Lower leg skin (tissue), 4 donors: Measurements from ENCODE around the gene CAGE1. TPM values are rescaled to one million over a fixed set of nuclear protein-coding genes. Genes with fewer than 3 reads are reported as not detected.

ENCODE experiments used
- DNase-seq, 2 donors: peaks; one replicate each; pipeline ENCODE4 v3.0.0-alpha.2; 2019; ENCODE audit warnings: low spot score in 2 of 2
- H3K4me3 ChIP-seq: fragments of 200-600 bp; sonication (generic); 2 replicates; pipeline ENCODE4 v1.5.1; 2017; ENCODE audit warnings: mild to moderate bottlenecking, low read depth; ENCODE audit not compliant: poor library complexity, severe bottlenecking
- POLR2A ChIP-seq, 2 donors: fragments of 450-650 bp; IDR thresholded peaks; one replicate each; pipeline ENCODE4 v1.6.1; 2016 to 2017; ENCODE audit warnings: antibody characterized with exemption in 2 of 2, mild to moderate bottlenecking in 1 of 2, moderate library complexity in 1 of 2
- WGBS, 2 donors: methylation state at CpG; one replicate each; pipeline ENCODE4 v1.1.5; 2018; 5-methylcytosine and 5-hydroxymethylcytosine counted together
- intact Hi-C: fragments of 100-400 bp; cut with DNase I; formaldehyde crosslinking; loops from one replicate; pipeline ENCODE4 v1.15.0; 2023; ENCODE audit warnings: low total_unique reads
- total RNA-seq, 4 donors: library from RNA; depleted of rRNA; stranded (reverse); fragments of >200 nt; gene quantifications; one replicate each; pipeline ENCODE4 v1.1.0, GENCODE V29; 2016
- TF ChIP-seq, protein P1 (sequence below), 3 donors: fragments of 450-650 bp; IDR thresholded peaks; one replicate each; pipeline ENCODE4 v1.5.1; 2016; ENCODE audit warnings: antibody characterized with exemption in 3 of 3, mild to moderate bottlenecking in 3 of 3, moderate library complexity in 2 of 3

The CAGE1 gene
- total RNA-seq, 4 donors from 2014 or later = not detected

- no peak overlapping the region for H3K4me3 ChIP-seq
- intact Hi-C loops = no loop called here
- TF ChIP-seq, protein P1, sequence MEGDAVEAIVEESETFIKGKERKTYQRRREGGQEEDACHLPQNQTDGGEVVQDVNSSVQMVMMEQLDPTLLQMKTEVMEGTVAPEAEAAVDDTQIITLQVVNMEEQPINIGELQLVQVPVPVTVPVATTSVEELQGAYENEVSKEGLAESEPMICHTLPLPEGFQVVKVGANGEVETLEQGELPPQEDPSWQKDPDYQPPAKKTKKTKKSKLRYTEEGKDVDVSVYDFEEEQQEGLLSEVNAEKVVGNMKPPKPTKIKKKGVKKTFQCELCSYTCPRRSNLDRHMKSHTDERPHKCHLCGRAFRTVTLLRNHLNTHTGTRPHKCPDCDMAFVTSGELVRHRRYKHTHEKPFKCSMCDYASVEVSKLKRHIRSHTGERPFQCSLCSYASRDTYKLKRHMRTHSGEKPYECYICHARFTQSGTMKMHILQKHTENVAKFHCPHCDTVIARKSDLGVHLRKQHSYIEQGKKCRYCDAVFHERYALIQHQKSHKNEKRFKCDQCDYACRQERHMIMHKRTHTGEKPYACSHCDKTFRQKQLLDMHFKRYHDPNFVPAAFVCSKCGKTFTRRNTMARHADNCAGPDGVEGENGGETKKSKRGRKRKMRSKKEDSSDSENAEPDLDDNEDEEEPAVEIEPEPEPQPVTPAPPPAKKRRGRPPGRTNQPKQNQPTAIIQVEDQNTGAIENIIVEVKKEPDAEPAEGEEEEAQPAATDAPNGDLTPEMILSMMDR (IDR thresholded peaks at IDR 0.05) = no peak
- no peak for TF ChIP-seq POLR2A (IDR thresholded peaks at IDR 0.05)
- no peak for DNase-seq
- 72 to 83% methylated on average over 4 of the region's 4 CpGs for WGBS, 2 donors
Measured at GRCh38 chr6:7391151-7391550, 1.6 kb upstream of the CAGE1 start.

DNA sequence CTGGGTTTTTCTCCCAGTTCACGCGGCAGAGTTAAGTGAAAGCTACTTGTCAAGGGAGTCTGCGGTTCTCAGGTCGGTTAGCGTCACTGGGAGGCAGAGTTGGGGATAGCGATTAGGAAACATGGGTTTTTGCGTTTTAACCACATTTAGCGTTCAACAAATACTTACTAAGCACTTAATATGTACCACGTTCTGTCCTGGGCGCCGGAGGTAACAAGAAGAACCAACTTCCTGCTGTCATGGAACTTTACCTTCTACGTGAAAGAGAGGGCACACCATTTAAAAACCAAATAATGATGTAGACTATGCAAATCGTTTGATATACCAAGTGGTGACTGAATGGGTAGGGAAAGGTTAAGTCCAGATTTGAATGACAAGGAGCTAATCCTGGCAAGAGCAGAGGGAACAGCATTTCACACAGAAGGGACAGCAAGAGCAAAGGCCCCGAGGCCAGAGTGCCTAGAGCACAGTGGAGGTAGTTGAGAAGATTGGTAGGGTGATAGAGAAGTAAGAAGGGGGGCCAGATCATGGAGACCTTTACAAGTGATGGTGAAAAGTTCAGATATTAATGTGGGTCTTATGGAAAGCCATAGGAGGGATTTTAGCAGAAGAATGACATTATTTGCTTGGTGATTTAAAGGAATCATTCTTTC, 810 bp upstream of the CAGE1 start:
- DNase-seq = no peak
- TF ChIP-seq, protein P1 (IDR thresholded peaks at IDR 0.05) = no peak
- no peak for TF ChIP-seq POLR2A (IDR thresholded peaks at IDR 0.05)
- intact Hi-C loops = no loop called here
- 1 to 2% methylated on average over 14 of the region's 14 CpGs for WGBS, 2 donors
- H3K4me3 ChIP-seq = peak overlapping the region; percentile 68

DNA sequence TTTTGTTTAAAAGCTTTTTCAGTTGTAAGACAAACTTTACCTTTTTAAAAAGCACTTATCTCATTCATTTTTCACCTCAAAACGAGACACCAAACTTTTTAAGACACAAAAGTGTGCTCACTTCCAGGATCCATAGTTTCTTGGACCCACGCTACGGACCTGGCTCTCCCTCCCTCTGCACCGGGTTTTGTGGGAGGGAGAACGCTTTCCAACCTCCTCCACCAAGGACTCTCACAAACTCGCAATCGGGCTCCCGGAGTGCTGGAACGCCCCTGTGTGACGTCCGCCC, 436 bp downstream of the CAGE1 start:
- WGBS, 2 donors = 0% methylated on average over 11 of the region's 11 CpGs
- no peak for TF ChIP-seq POLR2A (IDR thresholded peaks at IDR 0.05)
- TF ChIP-seq, protein P1 (IDR thresholded peaks at IDR 0.05) = no peak
- no peak for DNase-seq
- intact Hi-C loops = no loop called here
- peak overlapping the region; percentile 68 for H3K4me3 ChIP-seq

DNA sequence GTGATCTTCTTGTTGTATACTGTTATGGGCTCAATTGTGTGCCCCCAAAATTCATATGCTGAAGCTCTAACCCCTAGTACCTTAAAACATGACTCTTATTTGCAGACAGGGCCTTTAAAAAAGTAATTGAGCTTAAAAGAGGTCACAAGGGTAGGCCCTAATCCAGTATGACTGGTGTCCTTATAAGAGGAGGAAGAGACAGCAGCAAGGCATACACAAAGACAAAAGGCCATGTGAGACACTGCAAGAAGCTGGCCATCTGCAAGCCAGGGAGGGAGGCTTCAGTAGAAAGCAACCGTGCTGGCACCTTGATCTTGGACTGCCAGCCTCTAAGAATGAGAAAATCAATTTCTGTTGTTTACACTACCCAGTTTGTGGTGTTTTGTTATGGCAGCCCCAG, 8.4 kb downstream of the CAGE1 start:
- no peak for TF ChIP-seq POLR2A (IDR thresholded peaks at IDR 0.05)
- TF ChIP-seq, protein P1 (IDR thresholded peaks at IDR 0.05) = no peak
- H3K4me3 ChIP-seq = no peak overlapping the region
- no peak for DNase-seq
- intact Hi-C loops = no loop called here
- WGBS, 2 donors = 75 to 96% methylated on average over 1 of the region's 1 CpG

DNA sequence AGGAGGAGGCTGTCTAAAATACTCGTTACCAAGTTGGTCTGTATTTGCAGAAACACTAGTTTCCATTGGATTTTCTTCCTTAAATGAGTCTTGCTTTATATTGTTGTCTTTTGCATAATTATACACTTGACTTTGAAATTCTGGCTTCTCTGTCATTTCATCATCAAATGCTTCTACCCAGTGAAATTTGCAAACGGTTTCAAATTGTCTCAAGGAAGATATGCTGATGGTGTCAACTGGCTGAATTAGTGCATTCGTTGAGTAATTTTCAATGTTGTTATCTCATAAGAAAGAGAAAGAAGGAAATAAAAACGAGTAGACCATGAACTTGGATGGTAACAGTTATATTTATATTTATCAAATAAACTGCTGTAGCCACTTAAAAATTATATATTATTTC, 10.8 kb downstream of the CAGE1 start:
- no peak for DNase-seq
- TF ChIP-seq, protein P1 (IDR thresholded peaks at IDR 0.05) = no peak
- no peak for TF ChIP-seq POLR2A (IDR thresholded peaks at IDR 0.05)
- no peak overlapping the region for H3K4me3 ChIP-seq
- intact Hi-C loops = no loop called here
- WGBS, 2 donors = 54 to 58% methylated on average over 4 of the region's 4 CpGs

- no peak for DNase-seq
- 73 to 89% methylated on average over 1 of the region's 1 CpG for WGBS, 2 donors
- no peak for TF ChIP-seq POLR2A (IDR thresholded peaks at IDR 0.05)
- TF ChIP-seq, protein P1 (IDR thresholded peaks at IDR 0.05) = no peak
- intact Hi-C loops = no loop called here
- H3K4me3 ChIP-seq = no peak overlapping the region
Measured at GRCh38 chr6:7377961-7378360, 11.6 kb downstream of the CAGE1 start.
